ENCODE measurements around the gene IFI30.

DNA sequence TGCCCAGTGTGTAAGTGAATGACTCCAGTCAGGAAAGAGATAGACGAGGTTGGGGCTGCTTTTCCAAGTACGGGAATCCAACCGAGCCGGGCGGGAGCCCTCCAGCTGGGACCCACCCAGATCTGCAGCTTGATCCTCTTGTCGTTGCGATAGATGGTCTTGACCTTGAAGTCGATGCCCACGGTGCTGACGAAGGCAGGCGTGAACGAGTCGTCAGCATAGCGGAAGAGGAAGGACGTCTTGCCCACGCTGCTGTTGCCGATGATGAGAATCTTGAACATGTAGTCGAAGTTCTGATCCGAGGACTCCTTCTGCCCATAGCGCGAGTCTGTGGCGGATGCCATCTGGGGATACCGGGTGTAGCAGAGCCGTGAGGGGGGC is 28.8 kb downstream of the IFI30 start:
- TF ChIP-seq TAF1 (conservative IDR thresholded peaks at IDR 0.05) (no peak), RXRA (IDR thresholded peaks at IDR 0.05) (no peak)
- TF ChIP-seq, protein P1, sequence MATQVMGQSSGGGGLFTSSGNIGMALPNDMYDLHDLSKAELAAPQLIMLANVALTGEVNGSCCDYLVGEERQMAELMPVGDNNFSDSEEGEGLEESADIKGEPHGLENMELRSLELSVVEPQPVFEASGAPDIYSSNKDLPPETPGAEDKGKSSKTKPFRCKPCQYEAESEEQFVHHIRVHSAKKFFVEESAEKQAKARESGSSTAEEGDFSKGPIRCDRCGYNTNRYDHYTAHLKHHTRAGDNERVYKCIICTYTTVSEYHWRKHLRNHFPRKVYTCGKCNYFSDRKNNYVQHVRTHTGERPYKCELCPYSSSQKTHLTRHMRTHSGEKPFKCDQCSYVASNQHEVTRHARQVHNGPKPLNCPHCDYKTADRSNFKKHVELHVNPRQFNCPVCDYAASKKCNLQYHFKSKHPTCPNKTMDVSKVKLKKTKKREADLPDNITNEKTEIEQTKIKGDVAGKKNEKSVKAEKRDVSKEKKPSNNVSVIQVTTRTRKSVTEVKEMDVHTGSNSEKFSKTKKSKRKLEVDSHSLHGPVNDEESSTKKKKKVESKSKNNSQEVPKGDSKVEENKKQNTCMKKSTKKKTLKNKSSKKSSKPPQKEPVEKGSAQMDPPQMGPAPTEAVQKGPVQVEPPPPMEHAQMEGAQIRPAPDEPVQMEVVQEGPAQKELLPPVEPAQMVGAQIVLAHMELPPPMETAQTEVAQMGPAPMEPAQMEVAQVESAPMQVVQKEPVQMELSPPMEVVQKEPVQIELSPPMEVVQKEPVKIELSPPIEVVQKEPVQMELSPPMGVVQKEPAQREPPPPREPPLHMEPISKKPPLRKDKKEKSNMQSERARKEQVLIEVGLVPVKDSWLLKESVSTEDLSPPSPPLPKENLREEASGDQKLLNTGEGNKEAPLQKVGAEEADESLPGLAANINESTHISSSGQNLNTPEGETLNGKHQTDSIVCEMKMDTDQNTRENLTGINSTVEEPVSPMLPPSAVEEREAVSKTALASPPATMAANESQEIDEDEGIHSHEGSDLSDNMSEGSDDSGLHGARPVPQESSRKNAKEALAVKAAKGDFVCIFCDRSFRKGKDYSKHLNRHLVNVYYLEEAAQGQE (IDR thresholded peaks at IDR 0.05) = no peak
- TF ChIP-seq, protein P2, sequence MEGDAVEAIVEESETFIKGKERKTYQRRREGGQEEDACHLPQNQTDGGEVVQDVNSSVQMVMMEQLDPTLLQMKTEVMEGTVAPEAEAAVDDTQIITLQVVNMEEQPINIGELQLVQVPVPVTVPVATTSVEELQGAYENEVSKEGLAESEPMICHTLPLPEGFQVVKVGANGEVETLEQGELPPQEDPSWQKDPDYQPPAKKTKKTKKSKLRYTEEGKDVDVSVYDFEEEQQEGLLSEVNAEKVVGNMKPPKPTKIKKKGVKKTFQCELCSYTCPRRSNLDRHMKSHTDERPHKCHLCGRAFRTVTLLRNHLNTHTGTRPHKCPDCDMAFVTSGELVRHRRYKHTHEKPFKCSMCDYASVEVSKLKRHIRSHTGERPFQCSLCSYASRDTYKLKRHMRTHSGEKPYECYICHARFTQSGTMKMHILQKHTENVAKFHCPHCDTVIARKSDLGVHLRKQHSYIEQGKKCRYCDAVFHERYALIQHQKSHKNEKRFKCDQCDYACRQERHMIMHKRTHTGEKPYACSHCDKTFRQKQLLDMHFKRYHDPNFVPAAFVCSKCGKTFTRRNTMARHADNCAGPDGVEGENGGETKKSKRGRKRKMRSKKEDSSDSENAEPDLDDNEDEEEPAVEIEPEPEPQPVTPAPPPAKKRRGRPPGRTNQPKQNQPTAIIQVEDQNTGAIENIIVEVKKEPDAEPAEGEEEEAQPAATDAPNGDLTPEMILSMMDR (IDR thresholded peaks at IDR 0.05; ENCODE audit: low read depth, low read length, missing input control) = no peak
